Heart right ventricle (tissue), 16 donors: Measurements from ENCODE around the gene TEAD1. TPM values are rescaled to one million over a fixed set of nuclear protein-coding genes. Genes with fewer than 3 reads are reported as not detected.

Experiments
- ATAC-seq, 8 donors: fragments of 200-7000 bp; cut with Tn5 transposase; one replicate each; pipeline ENCODE4 v1.9.1; 2020; ENCODE audit warnings: mild to moderate bottlenecking in 8 of 8, moderate library complexity in 8 of 8, moderate number of reproducible peaks in 1 of 8
- DNase-seq, 2 donors: peaks; one replicate each; pipeline ENCODE4 v3.0.0-alpha.2; 2020
- H3K27ac ChIP-seq, 10 donors: fragments of 200-600 bp; sonication (generic) in 2 of 10; one replicate each; pipeline versions ENCODE4 v1.5.0 to v1.8.0; 2020 to 2022; ENCODE audit warnings: mild to moderate bottlenecking in 3 of 10
- H3K27me3 ChIP-seq, 7 donors: fragments of 200-600 bp; one replicate each; pipeline ENCODE4 v1.8.0; 2021 to 2022; ENCODE audit warnings: mild to moderate bottlenecking in 2 of 7
- H3K36me3 ChIP-seq, 9 donors: fragments of 200-600 bp; sonication (generic) in 1 of 9; one replicate each; pipeline versions ENCODE4 v1.5.0 to v1.8.0; 2020 to 2022; ENCODE audit warnings: mild to moderate bottlenecking in 2 of 9
- H3K4me1 ChIP-seq, 9 donors: fragments of 200-600 bp; sonication (generic) in 1 of 9; one replicate each; pipeline versions ENCODE4 v1.5.0 to v1.8.0; 2020 to 2022; ENCODE audit warnings: mild to moderate bottlenecking in 4 of 9
- H3K4me3 ChIP-seq, 10 donors: fragments of 200-600 bp; sonication (generic) in 2 of 10; one replicate each; pipeline versions ENCODE4 v1.5.0 to v1.8.0; 2020 to 2022; ENCODE audit warnings: mild to moderate bottlenecking in 7 of 10, moderate library complexity in 2 of 10
- H3K9me3 ChIP-seq, 11 donors: fragments of 200-600 bp in 10 of 11; sonication (generic) in 2 of 11; one replicate each; pipeline versions ENCODE4 v1.5.0 to v1.8.0; 2013 to 2022; ENCODE audit warnings: mild to moderate bottlenecking in 2 of 11, control low read depth in 1 of 11, moderate library complexity in 1 of 11
- CTCF ChIP-seq, 9 donors: fragments of 200-600 bp; sonication (generic) in 2 of 9; IDR thresholded peaks; one replicate each; pipeline versions ENCODE4 v1.5.0 to v1.8.0; 2021 to 2022; ENCODE audit warnings: antibody characterized with exemption in 9 of 9, mild to moderate bottlenecking in 5 of 9, moderate library complexity in 1 of 9
- WGBS, 2 donors: extraction: QIAGEN DNeasy Blood & Tissue Kit; methylation state at CpG; one replicate each; pipeline ENCODE4 v1.1.7; 2013; ENCODE audit warnings: inconsistent platforms in 1 of 2; 5-methylcytosine and 5-hydroxymethylcytosine counted together
- intact Hi-C, 10 donors: fragments of 100-400 bp; cut with DNase I; formaldehyde crosslinking; loops; one replicate each; pipeline versions ENCODE4 v1.11.1 to v1.14.2; 2022
- polyA plus RNA-seq, 2 donors: library from polyadenylated mRNA; stranded (reverse); fragments of 200-250 nt; gene quantifications; one replicate each; pipeline ENCODE4 v1.2.3, GENCODE V29; 2013
- total RNA-seq, 10 donors: library from RNA; stranded (reverse); fragmentation: NEBNext Ultra II Directional in 3 of 10; extraction: Animal tissue kit (Norgen Biotek cat#: 25700) in 3 of 10; gene quantifications; one replicate each; pipeline versions ENCODE4 v1.2.1 to v1.2.4, GENCODE V29; 2021 to 2023
- donor health status: Arrhythmogenic right ventricular cardiomyopathy.
- donor health status: ischemic (EF 13 %, LVEDD 7.1; RV severe dilation, severe dysfunction).
- donor health status: healthy with polysubstance abuse.
- donor health status: DM: no; HTN: yes; CAD: no.
- donor health status: DM: no; HTN: no; CAD: no.
- donor health status: ischemic (EF 25% LVEDD 6.9; RV normal size, moderate dysfunction).
- donor health status: ischemic (EF 25% LVEDD 5.7; RV mildly dilated, moderate dysfunction).
- donor health status: healthy.
- donor health status: DM: yes; HTN: yes; CAD: no.
- donor health status: Ischemic cardiomyopathy.
- donor health status: ischemic (EF 35%, LVEDD 5.7; RV mildly dilated, moderate dysfunction).
- donor health status: nonischemic (EF 11% LVEDD 7.7; RV severe dilation, severe dysfunction).
- donor health status: DM: yes; HTN: yes; CAD: no.
- donor health status: PGD.
- donor health status: ischemic (EF 29% LVEDD 5.4; RV normal size, mild dysfunction).
- donor health status: nonischemic (EF 23%, LVEDD 6.1; RV moderate dilation, normal function).

TEAD1 gene
- total and polyA plus RNA-seq, 12 donors: 12.7 to 138 (median 116) TPM

- H3K36me3 ChIP-seq: no peaks in the 10 kb centered on the region
- H3K27ac ChIP-seq: peak overlapping the region in 1 of 10 donors; percentile 8
- no peak overlapping the region for H3K4me3 ChIP-seq
- H3K4me1 ChIP-seq: peaks cover 0 to 11% (median 7%) of the 10 kb centered on the region in 9 donors
- no peaks in the 10 kb centered on the region for H3K27me3 ChIP-seq
- intact Hi-C loops: no loop called here
- TF ChIP-seq CTCF (IDR thresholded peaks at IDR 0.05): no peak
- H3K9me3 ChIP-seq: no peaks in the 10 kb centered on the region
- WGBS, 2 donors: 61 to 65% methylated on average over 5 of the region's 5 CpGs
- peak in 3 of 8 donors; percentile 49 to 62 (median 49) for ATAC-seq
- no peak for DNase-seq
Measured at GRCh38 chr11:12642040-12642439, 32.2 kb upstream of the TEAD1 start.

- WGBS, 2 donors: 80 to 81% methylated on average over 6 of the region's 6 CpGs
- DNase-seq (no peak), ATAC-seq (no peak)
- no peak for TF ChIP-seq CTCF (IDR thresholded peaks at IDR 0.05)
- Histone ChIP-seq H3K4me1 (peaks cover 0 to 11% (median 7%) of the 10 kb centered on the region in 9 donors), H3K36me3 (no peaks in the 10 kb centered on the region), H3K27me3 (no peaks in the 10 kb centered on the region), H3K9me3 (no peaks in the 10 kb centered on the region), H3K27ac (no peak overlapping the region), H3K4me3 (no peak overlapping the region)
- intact Hi-C loops: no loop called here
Measured at GRCh38 chr11:12642806-12643428, 31.3 kb upstream of the TEAD1 start.

- peaks cover 0 to 10% (median 7%) of the 10 kb centered on the region in 9 donors for H3K4me1 ChIP-seq
- intact Hi-C loops: no loop called here
- H3K36me3 ChIP-seq: no peaks in the 10 kb centered on the region
- H3K4me3 ChIP-seq: no peak overlapping the region
- ATAC-seq (no peak), DNase-seq (no peak)
- no peak for TF ChIP-seq CTCF (IDR thresholded peaks at IDR 0.05)
- no peak overlapping the region for H3K27ac ChIP-seq
- peaks cover 0 to 4% (median 0%) of the 10 kb centered on the region in 11 donors for H3K9me3 ChIP-seq
- no peaks in the 10 kb centered on the region for H3K27me3 ChIP-seq
- 94 to 99% methylated on average over 2 of the region's 2 CpGs for WGBS, 2 donors
Measured at GRCh38 chr11:12646478-12646877, 27.7 kb upstream of the TEAD1 start.

- WGBS, 2 donors: 92 to 94% methylated on average over 7 of the region's 7 CpGs
- no peak for DNase-seq
- Histone ChIP-seq H3K9me3 (peaks cover 0 to 45% (median 11%) of the 10 kb centered on the region in 11 donors), H3K27ac (no peak overlapping the region), H3K36me3 (no peaks in the 10 kb centered on the region), H3K4me3 (no peak overlapping the region), H3K4me1 (no peaks in the 10 kb centered on the region), H3K27me3 (no peaks in the 10 kb centered on the region)
- ATAC-seq: no peak
- TF ChIP-seq CTCF (IDR thresholded peaks at IDR 0.05): no peak
- intact Hi-C loops: no loop called here
Measured at GRCh38 chr11:12653729-12654128, 20.5 kb upstream of the TEAD1 start.
